Sigmoid colon (tissue), 3 donors: ENCODE results near the gene SULT1A3.
"Not testable (repeated sequence)": the region's sequence is repeated elsewhere in the genome, so short reads cannot be mapped to it uniquely, and the experiment has no call there.

Source experiments
- CTCF ChIP-seq, 4 experiments: fragments of 450-650 bp in 3 of 4; fragments of 200-600 bp in 1 of 4; IDR thresholded peaks; one replicate each; pipeline ENCODE4 v1.5.1; 2016 to 2019; ENCODE audit warnings: antibody characterized with exemption in 4 of 4, mild to moderate bottlenecking in 3 of 4, moderate library complexity in 2 of 4
- POLR2A ChIP-seq, 2 donors: fragments of 450-650 bp; IDR thresholded peaks; one replicate each; pipeline ENCODE4 v1.6.1; 2016; ENCODE audit warnings: antibody characterized with exemption in 2 of 2, mild to moderate bottlenecking in 2 of 2, moderate library complexity in 2 of 2

- not testable (repeated sequence) for TF ChIP-seq CTCF, POLR2A (IDR thresholded peaks at IDR 0.05)
These were observed 28.9 kb upstream of the SULT1A3 start for GRCh38 chr16:30170145-30170544.
